GM23338 (cell line): ENCODE results near the gene ARHGAP42.

Experiments
- EZH2 ChIP-seq: fragments of 200-600 bp; sonication (generic); IDR thresholded peaks from one replicate; pipeline ENCODE4 v1.8.0; 2017; ENCODE audit warnings: antibody characterized with exemption, mild to moderate bottlenecking, low read depth; ENCODE audit not compliant: unreplicated experiment
- TF ChIP-seq, protein P1 (sequence below), 2 experiments: fragments of 200-600 bp in 1 of 2; sonication (generic) in 1 of 2; conservative IDR thresholded peaks; 2 replicates each; pipeline versions ENCODE4 v1.5.1 to v1.6.1; 2016 to 2017; ENCODE audit warnings: antibody characterized with exemption in 2 of 2, low read depth in 2 of 2, mild to moderate bottlenecking in 2 of 2, moderate library complexity in 1 of 2

DNA sequence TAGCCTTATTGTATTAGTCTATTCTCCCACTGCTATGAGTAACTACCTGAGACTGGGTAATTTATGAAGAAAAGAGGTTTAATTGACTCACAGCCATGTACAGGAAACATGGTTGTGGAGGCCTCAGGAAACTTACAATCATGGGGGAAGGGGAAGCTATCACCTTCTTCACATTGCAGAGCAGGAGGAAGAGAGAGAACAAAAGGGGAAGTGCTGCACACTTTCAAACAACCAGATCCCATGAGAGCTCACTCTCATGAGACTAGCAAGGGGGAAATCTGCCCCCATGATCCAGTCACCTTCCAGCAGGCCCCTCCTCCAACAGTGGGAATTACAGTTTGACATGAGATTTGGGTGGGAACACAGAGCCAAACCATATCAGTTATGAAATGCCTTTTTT, 179.4 kb downstream of the ARHGAP42 start:
- TF ChIP-seq, protein P1, sequence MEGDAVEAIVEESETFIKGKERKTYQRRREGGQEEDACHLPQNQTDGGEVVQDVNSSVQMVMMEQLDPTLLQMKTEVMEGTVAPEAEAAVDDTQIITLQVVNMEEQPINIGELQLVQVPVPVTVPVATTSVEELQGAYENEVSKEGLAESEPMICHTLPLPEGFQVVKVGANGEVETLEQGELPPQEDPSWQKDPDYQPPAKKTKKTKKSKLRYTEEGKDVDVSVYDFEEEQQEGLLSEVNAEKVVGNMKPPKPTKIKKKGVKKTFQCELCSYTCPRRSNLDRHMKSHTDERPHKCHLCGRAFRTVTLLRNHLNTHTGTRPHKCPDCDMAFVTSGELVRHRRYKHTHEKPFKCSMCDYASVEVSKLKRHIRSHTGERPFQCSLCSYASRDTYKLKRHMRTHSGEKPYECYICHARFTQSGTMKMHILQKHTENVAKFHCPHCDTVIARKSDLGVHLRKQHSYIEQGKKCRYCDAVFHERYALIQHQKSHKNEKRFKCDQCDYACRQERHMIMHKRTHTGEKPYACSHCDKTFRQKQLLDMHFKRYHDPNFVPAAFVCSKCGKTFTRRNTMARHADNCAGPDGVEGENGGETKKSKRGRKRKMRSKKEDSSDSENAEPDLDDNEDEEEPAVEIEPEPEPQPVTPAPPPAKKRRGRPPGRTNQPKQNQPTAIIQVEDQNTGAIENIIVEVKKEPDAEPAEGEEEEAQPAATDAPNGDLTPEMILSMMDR (conservative IDR thresholded peaks at IDR 0.05; ENCODE audit: low read depth in 2 of 2): no peak
- no peak for TF ChIP-seq EZH2
